NB4 (cell line): ENCODE measurements around the gene ATP2B1.

ENCODE experiments used
- POLR2A ChIP-seq: IDR thresholded peaks from 2 replicates; pipeline ENCODE4 v1.6.1; 2011; ENCODE audit warnings: mild to moderate bottlenecking; ENCODE audit not compliant: insufficient read length; ENCODE audit errors: extremely low read depth
- TF ChIP-seq, protein P1 (sequence below): IDR thresholded peaks from one replicate; pipeline ENCODE4 v1.5.1; 2012; ENCODE audit warnings: low read depth, low read length

DNA sequence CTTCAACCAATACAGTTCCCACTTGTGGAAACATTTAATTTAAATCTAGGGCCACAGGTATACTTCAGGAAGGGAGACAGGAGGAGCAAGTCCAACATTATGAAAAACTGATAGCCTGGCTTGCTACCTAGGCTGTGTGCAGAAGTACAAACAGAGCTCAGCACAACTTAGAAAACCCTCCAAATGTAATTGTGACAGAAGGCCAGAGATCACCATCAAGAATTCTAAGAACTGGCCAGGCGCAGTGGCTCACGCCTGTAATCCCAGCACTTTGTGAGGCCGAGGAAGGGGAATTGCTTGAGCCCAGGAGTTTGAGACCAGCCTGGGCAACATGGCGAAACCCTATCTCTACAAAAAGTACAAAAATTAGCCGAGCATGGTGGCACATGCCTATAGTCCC is 14.1 kb downstream of the ATP2B1 start:
- no peak for TF ChIP-seq POLR2A
- TF ChIP-seq, protein P1, sequence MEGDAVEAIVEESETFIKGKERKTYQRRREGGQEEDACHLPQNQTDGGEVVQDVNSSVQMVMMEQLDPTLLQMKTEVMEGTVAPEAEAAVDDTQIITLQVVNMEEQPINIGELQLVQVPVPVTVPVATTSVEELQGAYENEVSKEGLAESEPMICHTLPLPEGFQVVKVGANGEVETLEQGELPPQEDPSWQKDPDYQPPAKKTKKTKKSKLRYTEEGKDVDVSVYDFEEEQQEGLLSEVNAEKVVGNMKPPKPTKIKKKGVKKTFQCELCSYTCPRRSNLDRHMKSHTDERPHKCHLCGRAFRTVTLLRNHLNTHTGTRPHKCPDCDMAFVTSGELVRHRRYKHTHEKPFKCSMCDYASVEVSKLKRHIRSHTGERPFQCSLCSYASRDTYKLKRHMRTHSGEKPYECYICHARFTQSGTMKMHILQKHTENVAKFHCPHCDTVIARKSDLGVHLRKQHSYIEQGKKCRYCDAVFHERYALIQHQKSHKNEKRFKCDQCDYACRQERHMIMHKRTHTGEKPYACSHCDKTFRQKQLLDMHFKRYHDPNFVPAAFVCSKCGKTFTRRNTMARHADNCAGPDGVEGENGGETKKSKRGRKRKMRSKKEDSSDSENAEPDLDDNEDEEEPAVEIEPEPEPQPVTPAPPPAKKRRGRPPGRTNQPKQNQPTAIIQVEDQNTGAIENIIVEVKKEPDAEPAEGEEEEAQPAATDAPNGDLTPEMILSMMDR = no peak
